Smooth muscle cell (in vitro differentiated cells): ENCODE data around the gene SP2. TPM values are rescaled to one million over a fixed set of nuclear protein-coding genes. Genes with fewer than 3 reads are reported as not detected.

Experiments used
- DNase-seq: peaks from one replicate; lab custom pipeline; 2025; ENCODE audit not compliant: unreplicated experiment; lab: John Stamatoyannopoulos, UW
- H2AFZ ChIP-seq: fragments of 200-600 bp; sonication (generic); 2 replicates; pipeline ENCODE4 v1.6.0; 2016; ENCODE audit warnings: antibody characterized with exemption, low read depth, mild to moderate bottlenecking
- H3F3A ChIP-seq: fragments of 200-600 bp; sonication (generic); 2 replicates; pipeline ENCODE4 v1.6.0; 2017; ENCODE audit warnings: antibody characterized with exemption, low read depth
- H3K27ac ChIP-seq: fragments of 200-600 bp; sonication (generic); 2 replicates; pipeline ENCODE4 v1.5.1; 2016; ENCODE audit warnings: low read depth, mild to moderate bottlenecking
- H3K27me3 ChIP-seq: fragments of 200-600 bp; sonication (generic); 2 replicates; pipeline ENCODE4 v1.6.1; 2016; ENCODE audit warnings: low read depth, mild to moderate bottlenecking
- H3K36me3 ChIP-seq: fragments of 200-600 bp; sonication (generic); 2 replicates; pipeline ENCODE4 v1.5.1; 2016; ENCODE audit warnings: low read depth
- H3K4me1 ChIP-seq: fragments of 200-600 bp; sonication (generic); 2 replicates; pipeline ENCODE4 v1.5.1; 2016; ENCODE audit warnings: low read depth
- H3K4me2 ChIP-seq: fragments of 200-600 bp; sonication (generic); 2 replicates; pipeline ENCODE4 v1.6.0; 2016; ENCODE audit warnings: mild to moderate bottlenecking
- H3K4me3 ChIP-seq: fragments of 200-600 bp; sonication (generic); 2 replicates; pipeline ENCODE4 v1.5.1; 2016; ENCODE audit warnings: mild to moderate bottlenecking
- H3K79me2 ChIP-seq: fragments of 200-600 bp; sonication (generic); 2 replicates; pipeline ENCODE4 v1.6.0; 2016; ENCODE audit warnings: low read depth, mild to moderate bottlenecking
- H3K9ac ChIP-seq: fragments of 200-600 bp; sonication (generic); 2 replicates; pipeline ENCODE4 v1.6.0; 2016; ENCODE audit warnings: low read depth
- H3K9me3 ChIP-seq: fragments of 200-600 bp; sonication (generic); replicated peaks from 2 replicates; pipeline ENCODE4 v1.5.1; 2016; ENCODE audit warnings: low read depth
- H4K20me1 ChIP-seq: fragments of 200-600 bp; sonication (generic); 2 replicates; pipeline ENCODE4 v1.6.0; 2016; ENCODE audit warnings: low read depth
- CTCF ChIP-seq: fragments of 200-600 bp; sonication (generic); IDR thresholded peaks from 2 replicates; pipeline ENCODE4 v1.5.1; 2017; ENCODE audit warnings: borderline replicate concordance, mild to moderate bottlenecking, antibody characterized with exemption; ENCODE audit not compliant: insufficient read depth, poor library complexity, severe bottlenecking
- WGBS: methylation state at CpG from one replicate; pipeline ENCODE4 v1.1.7; 2016; ENCODE audit warnings: low lambda C conversion rate; 5-methylcytosine and 5-hydroxymethylcytosine counted together
- polyA plus RNA-seq: library from polyadenylated mRNA; unstranded; fragments of >200 nt; fragmentation: Nextera tagmentation; extraction: Ambion mirVana; gene quantifications from 2 replicates; pipeline ENCODE4 v1.2.1, GENCODE V29; 2016
- total RNA-seq: library from RNA; depleted of rRNA; stranded (reverse); fragments of >200 nt; gene quantifications from 2 replicates; pipeline ENCODE4 v1.2.3, GENCODE V29; 2014

Gene SP2
- total and polyA plus RNA-seq, 2 experiments from 2014 or later = 2.4 to 9.0 TPM

DNA sequence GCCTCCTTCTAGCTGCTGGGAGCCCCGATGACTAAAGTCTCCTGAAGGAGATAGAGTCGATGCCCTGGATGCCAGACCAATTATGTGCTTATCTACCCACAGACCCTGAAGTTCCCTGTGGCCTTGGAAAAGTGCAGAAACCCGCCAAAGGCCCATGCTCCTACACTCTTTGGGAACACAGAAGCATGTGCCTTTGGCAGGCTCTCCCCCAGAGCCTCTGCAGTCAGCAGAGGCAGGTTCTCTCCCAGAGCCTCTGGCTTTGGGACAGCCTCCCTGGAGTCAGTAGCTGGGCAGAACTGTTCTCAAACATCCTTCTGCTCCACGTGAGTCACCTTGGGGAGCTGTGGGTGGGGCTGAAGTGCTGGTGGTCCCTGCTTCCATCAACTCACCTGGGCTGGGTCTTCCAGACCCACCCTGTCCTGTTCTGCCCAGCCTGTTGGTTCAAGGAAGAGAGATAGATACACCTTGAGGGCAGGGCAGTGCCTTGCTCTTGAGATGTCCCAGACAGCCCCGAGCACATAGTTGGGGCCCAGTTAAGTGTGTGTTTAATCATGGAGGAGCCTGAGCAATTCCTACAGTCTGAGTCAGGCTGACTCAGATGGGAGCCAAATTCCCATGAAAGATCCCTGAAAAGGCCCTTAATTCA, 71.7 kb downstream of the SP2 start:
- H3K4me1 ChIP-seq = peaks cover 9% of the 10 kb centered on the region
- H3K4me2 ChIP-seq = peak overlapping the region; percentile 35
- TF ChIP-seq CTCF = no peak
- 15% methylated on average over 5 of the region's 5 CpGs for WGBS
- H3K36me3 ChIP-seq = no peaks in the 10 kb centered on the region
- no peak overlapping the region for H3K9ac ChIP-seq
- H2AFZ ChIP-seq = no peak overlapping the region
- no peaks in the 10 kb centered on the region for H4K20me1 ChIP-seq
- peaks cover 12% of the 10 kb centered on the region for H3K79me2 ChIP-seq
- no peak for DNase-seq
- H3F3A ChIP-seq = peaks cover 3% of the 10 kb centered on the region
- H3K27ac ChIP-seq = peak overlapping the region; percentile 68
- no peaks in the 10 kb centered on the region for H3K9me3 ChIP-seq
- H3K27me3 ChIP-seq = no peaks in the 10 kb centered on the region
- H3K4me3 ChIP-seq = no peak overlapping the region

- H3K36me3 ChIP-seq = no peaks in the 10 kb centered on the region
- 90% methylated on average over 5 of the region's 5 CpGs for whole genome bisulfite sequencing
- H3K9ac ChIP-seq = no peak overlapping the region
- no peaks in the 10 kb centered on the region for H3K27me3 ChIP-seq
- H3K4me3 ChIP-seq = no peak overlapping the region
- H2AFZ ChIP-seq = no peak overlapping the region
- no peak overlapping the region for H3K27ac ChIP-seq
- no peaks in the 10 kb centered on the region for H3K9me3 ChIP-seq
- no peak for TF ChIP-seq CTCF
- no peak overlapping the region for H3K4me2 ChIP-seq
- no peaks in the 10 kb centered on the region for H4K20me1 ChIP-seq
- H3F3A ChIP-seq = peaks cover 3% of the 10 kb centered on the region
- H3K79me2 ChIP-seq = peaks cover 12% of the 10 kb centered on the region
- DNase-seq = no peak
- peaks cover 9% of the 10 kb centered on the region for H3K4me1 ChIP-seq
Observed at GRCh38 chr17:47968836-47969235, 72.8 kb downstream of the SP2 start.

DNA sequence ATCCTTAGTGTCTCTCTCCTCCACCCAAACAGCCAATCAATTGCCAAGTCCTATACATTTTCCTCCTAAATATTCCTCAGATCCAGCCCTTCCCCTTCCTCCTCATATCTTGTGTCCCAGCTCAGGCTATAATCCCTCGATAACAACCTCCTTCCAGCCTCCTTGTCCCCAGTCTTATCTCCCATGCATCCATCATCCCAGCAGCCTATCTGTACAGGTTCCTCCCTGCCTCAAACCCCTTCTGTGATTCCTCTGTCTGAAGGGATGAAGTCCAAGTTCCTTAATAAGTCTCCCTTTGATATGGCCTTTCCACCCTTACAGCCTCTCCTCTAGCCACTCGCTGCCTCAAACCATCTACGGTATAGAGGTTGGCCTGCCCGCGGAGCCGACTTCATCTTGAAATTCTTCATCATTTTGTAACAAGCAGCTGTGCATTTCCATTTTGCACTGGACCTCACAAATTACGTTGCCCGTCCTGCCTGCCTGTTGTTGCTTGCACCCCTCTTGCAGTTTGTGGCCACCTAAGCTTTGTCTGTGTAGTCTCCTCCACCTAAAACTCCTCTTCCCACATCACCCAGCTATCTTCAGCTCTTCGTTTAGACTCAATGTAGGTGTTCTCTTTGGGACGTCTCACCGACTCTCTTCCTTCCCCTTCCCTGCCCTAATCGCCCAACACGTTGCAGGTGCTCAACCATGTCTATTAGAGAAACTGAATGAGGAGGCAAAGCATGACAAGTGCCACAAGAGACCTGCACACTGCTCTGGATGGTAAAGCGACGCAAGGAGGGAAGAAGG, 74.1 kb downstream of the SP2 start:
- H3K27me3 ChIP-seq = no peaks in the 10 kb centered on the region
- no peaks in the 10 kb centered on the region for H4K20me1 ChIP-seq
- H3K79me2 ChIP-seq = peaks cover 12% of the 10 kb centered on the region
- H3K27ac ChIP-seq = no peak overlapping the region
- H3K9ac ChIP-seq = no peak overlapping the region
- H3K4me2 ChIP-seq = peak overlapping the region; percentile 79
- H3K4me1 ChIP-seq = peaks cover 9% of the 10 kb centered on the region
- no peaks in the 10 kb centered on the region for H3K36me3 ChIP-seq
- no peak for DNase-seq
- peak overlapping the region; percentile 56 for H2AFZ ChIP-seq
- H3F3A ChIP-seq = peaks cover 3% of the 10 kb centered on the region
- no peak for TF ChIP-seq CTCF
- peak overlapping the region; percentile 32 for H3K4me3 ChIP-seq
- 61% methylated on average over 15 of the region's 15 CpGs for WGBS
- no peaks in the 10 kb centered on the region for H3K9me3 ChIP-seq
